Panc1 (cell line): ENCODE measurements around the gene CD79A.

Experiments used
- CTCF ChIP-seq: fragments of 450-650 bp; IDR thresholded peaks from 2 replicates; pipeline ENCODE4 v1.5.1; 2017; ENCODE audit warnings: mild to moderate bottlenecking
- POLR2AphosphoS5 ChIP-seq: IDR thresholded peaks from 2 replicates; pipeline ENCODE4 v1.6.1; 2012; ENCODE audit warnings: mild to moderate bottlenecking, low read depth, low read length, moderate library complexity
- REST ChIP-seq, 2 experiments: IDR thresholded peaks; 2 replicates each; pipeline ENCODE4 v1.6.1; 2011 to 2012; ENCODE audit warnings: low read depth in 2 of 2, control low read depth in 1 of 2, low read length in 1 of 2, mild to moderate bottlenecking in 1 of 2, moderate library complexity in 1 of 2; ENCODE audit not compliant: insufficient read depth in 1 of 2
- SIN3A ChIP-seq: IDR thresholded peaks from 2 replicates; pipeline ENCODE4 v1.6.1; 2012; ENCODE audit warnings: low read depth, mild to moderate bottlenecking, low read length, moderate library complexity, borderline replicate concordance; ENCODE audit not compliant: insufficient read depth
- TCF7L2 ChIP-seq: IDR thresholded peaks from 2 replicates; pipeline ENCODE4 v1.6.1; 2011; ENCODE audit warnings: mild to moderate bottlenecking, low read depth, low read length, inconsistent platforms

- TF ChIP-seq CTCF (no peak), TCF7L2 (no peak), POLR2AphosphoS5 (no peak), SIN3A (no peak), REST (IDR thresholded peaks at IDR 0.05; ENCODE audit: insufficient read depth in 1 of 2, low read depth in 2 of 2, low read length in 1 of 2) (no peak)
Measured at GRCh38 chr19:41921577-41922576, 44.8 kb downstream of the CD79A start.
